Right lobe of liver (tissue), 4 donors: ENCODE measurements around the gene HECTD4.

Experiments
- POLR2A ChIP-seq: fragments of 450-650 bp; IDR thresholded peaks from one replicate; pipeline ENCODE4 v1.6.1; 2017; ENCODE audit warnings: antibody characterized with exemption, mild to moderate bottlenecking
- TF ChIP-seq, protein P1 (sequence below), 4 donors: fragments of 200-600 bp in 3 of 4; fragments of 450-650 bp in 1 of 4; IDR thresholded peaks; one replicate each; pipeline versions ENCODE4 v1.5.1 to v1.8.0; 2016 to 2022; ENCODE audit warnings: antibody characterized with exemption in 4 of 4, mild to moderate bottlenecking in 2 of 4
- donor health status: DM: no; HTN: no; CAD: no.
- donor health status: DM: no; HTN: no; CAD: no.
- donor health status: DM: no; HTN: yes; CAD: no.

DNA sequence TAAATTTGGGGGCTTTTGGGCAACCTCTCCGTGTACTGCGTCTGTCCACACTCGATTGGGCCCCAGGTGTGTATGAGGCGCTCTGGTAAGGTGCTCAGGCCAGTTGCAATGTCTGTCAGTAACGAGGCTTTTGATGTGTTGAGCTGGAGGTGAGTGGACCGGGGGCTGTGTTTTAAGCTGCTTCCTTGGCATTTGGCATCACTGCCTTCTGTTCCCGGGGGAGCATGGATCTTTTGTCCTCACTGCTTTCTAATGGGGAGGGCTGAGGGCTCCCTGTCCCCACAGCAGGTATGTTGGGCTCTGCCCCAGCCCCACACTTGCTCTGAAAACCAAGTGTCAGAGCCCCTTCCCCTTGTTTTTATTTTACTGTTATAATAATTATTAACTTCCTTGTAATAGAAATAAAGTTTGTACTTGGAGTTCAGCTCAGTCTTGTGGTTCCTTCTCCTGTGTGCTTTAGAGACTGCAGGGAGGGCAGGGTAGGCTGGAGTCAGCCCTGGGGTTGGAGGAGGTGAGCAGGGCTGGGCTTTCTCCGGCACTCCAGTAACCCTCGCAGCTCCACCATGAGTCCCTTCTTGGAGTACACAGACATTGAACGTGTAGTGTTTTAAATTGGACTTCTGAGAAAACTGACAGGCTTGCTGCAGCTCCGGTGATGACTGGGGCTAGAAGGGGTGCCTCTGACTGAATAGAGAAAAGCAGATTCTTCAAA lies 228.9 kb downstream of the HECTD4 start:
- TF ChIP-seq, protein P1, sequence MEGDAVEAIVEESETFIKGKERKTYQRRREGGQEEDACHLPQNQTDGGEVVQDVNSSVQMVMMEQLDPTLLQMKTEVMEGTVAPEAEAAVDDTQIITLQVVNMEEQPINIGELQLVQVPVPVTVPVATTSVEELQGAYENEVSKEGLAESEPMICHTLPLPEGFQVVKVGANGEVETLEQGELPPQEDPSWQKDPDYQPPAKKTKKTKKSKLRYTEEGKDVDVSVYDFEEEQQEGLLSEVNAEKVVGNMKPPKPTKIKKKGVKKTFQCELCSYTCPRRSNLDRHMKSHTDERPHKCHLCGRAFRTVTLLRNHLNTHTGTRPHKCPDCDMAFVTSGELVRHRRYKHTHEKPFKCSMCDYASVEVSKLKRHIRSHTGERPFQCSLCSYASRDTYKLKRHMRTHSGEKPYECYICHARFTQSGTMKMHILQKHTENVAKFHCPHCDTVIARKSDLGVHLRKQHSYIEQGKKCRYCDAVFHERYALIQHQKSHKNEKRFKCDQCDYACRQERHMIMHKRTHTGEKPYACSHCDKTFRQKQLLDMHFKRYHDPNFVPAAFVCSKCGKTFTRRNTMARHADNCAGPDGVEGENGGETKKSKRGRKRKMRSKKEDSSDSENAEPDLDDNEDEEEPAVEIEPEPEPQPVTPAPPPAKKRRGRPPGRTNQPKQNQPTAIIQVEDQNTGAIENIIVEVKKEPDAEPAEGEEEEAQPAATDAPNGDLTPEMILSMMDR (IDR thresholded peaks at IDR 0.05), result no peak
- TF ChIP-seq POLR2A, result no peak
